Upper lobe of left lung (tissue), 6 donors: ENCODE measurements around the gene PHPT1. TPM values are rescaled to one million over a fixed set of nuclear protein-coding genes. Genes with fewer than 3 reads are reported as not detected.

Source experiments
- ATAC-seq, 2 donors: fragments of 200-7000 bp; cut with Tn5 transposase; one replicate each; pipeline ENCODE4 v1.9.1; 2022; ENCODE audit warnings: mild to moderate bottlenecking in 2 of 2, moderate library complexity in 2 of 2; ENCODE audit not compliant: low FRiP score in 2 of 2
- DNase-seq, 2 donors: peaks; one replicate each; pipeline ENCODE4 v3.0.0-alpha.2; 2019 to 2020
- H3K27ac ChIP-seq, 4 donors: fragments of 200-600 bp; sonication (generic); one replicate each; pipeline ENCODE4 v1.5.1; 2016 to 2019
- H3K27me3 ChIP-seq, 4 donors: fragments of 200-600 bp; sonication (generic); one replicate each; pipeline ENCODE4 v1.5.1; 2017 to 2019
- H3K36me3 ChIP-seq, 4 donors: fragments of 200-600 bp; sonication (generic); one replicate each; pipeline ENCODE4 v1.5.1; 2016 to 2019
- H3K4me1 ChIP-seq, 4 donors: fragments of 200-600 bp; sonication (generic); one replicate each; pipeline ENCODE4 v1.5.1; 2018 to 2019
- H3K4me3 ChIP-seq, 4 donors: fragments of 200-600 bp; sonication (generic); one replicate each; pipeline ENCODE4 v1.5.1; 2017 to 2019; ENCODE audit warnings: mild to moderate bottlenecking in 2 of 4, moderate library complexity in 1 of 4
- H3K9me3 ChIP-seq, 4 donors: fragments of 200-600 bp; sonication (generic); one replicate each; pipeline ENCODE4 v1.5.1; 2018 to 2019
- CTCF ChIP-seq, 6 experiments: fragments of 450-650 bp in 4 of 6; fragments of 200-600 bp in 2 of 6; sonication (generic) in 2 of 6; IDR thresholded peaks; one replicate each; pipeline ENCODE4 v1.5.1; 2016 to 2019; ENCODE audit warnings: antibody characterized with exemption in 6 of 6
- EP300 ChIP-seq, 4 donors: sonication (generic); formaldehyde crosslinking; IDR thresholded peaks; one replicate each; pipeline ENCODE4 v1.5.1; 2017; ENCODE audit warnings: antibody characterized with exemption in 4 of 4, control low read depth in 2 of 4
- POLR2A ChIP-seq, 4 donors: fragments of 450-650 bp; IDR thresholded peaks; one replicate each; pipeline ENCODE4 v1.5.1; 2016 to 2017; ENCODE audit warnings: antibody characterized with exemption in 4 of 4, mild to moderate bottlenecking in 2 of 4
- POLR2AphosphoS5 ChIP-seq, 2 donors: sonication (generic); formaldehyde crosslinking; IDR thresholded peaks; one replicate each; pipeline ENCODE4 v1.5.1; 2017; ENCODE audit warnings: antibody characterized with exemption in 2 of 2
- WGBS, 2 donors: methylation state at CpG; one replicate each; pipeline ENCODE4 v1.1.5; 2017 to 2018; 5-methylcytosine and 5-hydroxymethylcytosine counted together
- small RNA-seq, 4 donors: library from RNA; depleted of rRNA; stranded (forward); fragments of <200 nt; gene quantifications; one replicate each; pipeline ENCODE3, GENCODE V24; 2016
- total RNA-seq, 6 donors: library from RNA; depleted of rRNA in 4 of 6; stranded (reverse); fragments of >200 nt in 4 of 6; gene quantifications; one replicate each; pipeline versions ENCODE4 v1.1.0 to v1.2.1, GENCODE V29; 2016 to 2021
- donor health status: DM: no; HTN: no; CAD: no; lungs with moderate emphysema.
- donor health status: DM: no; HTN: yes; CAD: no; lungs with severe emphysema.

PHPT1 gene
- total RNA-seq, 6 donors from 2014 or later, result 51.3 to 135 (median 64.1) TPM

GRCh38 chr9:136898483-136899100 lies 49.4 kb downstream of the PHPT1 start:
- ATAC-seq, result no peak
- DNase-seq, result peak in 1 of 2 donors; percentile 60
- H3K27ac ChIP-seq, result no peak overlapping the region

GRCh38 chr9:136899196-136899595 lies 50.0 kb downstream of the PHPT1 start:
- H3K4me3 ChIP-seq, result no peak overlapping the region
- ATAC-seq (no peak), DNase-seq (peak in 1 of 2 donors; percentile 48)
- H3K27ac ChIP-seq, result no peak overlapping the region
- H3K36me3 ChIP-seq, result peaks cover 0 to 23% (median 14%) of the 10 kb centered on the region in 4 donors
- H3K4me1 ChIP-seq, result peaks cover 30 to 37% (median 32%) of the 10 kb centered on the region in 4 donors
- H3K27me3 ChIP-seq, result no peaks in the 10 kb centered on the region
- no peaks in the 10 kb centered on the region for H3K9me3 ChIP-seq
- TF ChIP-seq CTCF (IDR thresholded peaks at IDR 0.05) (no peak), EP300 (IDR thresholded peaks at IDR 0.05) (no peak), POLR2A (IDR thresholded peaks at IDR 0.05) (no peak), POLR2AphosphoS5 (IDR thresholded peaks at IDR 0.05) (no peak)
- 74 to 82% methylated on average over 9 of the region's 9 CpGs for WGBS, 2 donors

More at GRCh38 chr9:136898483-136899100, 49.4 kb downstream of the PHPT1 start:
- no peak overlapping the region for H3K4me3 ChIP-seq
- H3K4me1 ChIP-seq, result peaks cover 28 to 34% (median 31%) of the 10 kb centered on the region in 4 donors
- H3K9me3 ChIP-seq, result no peaks in the 10 kb centered on the region
- no peak for TF ChIP-seq POLR2A (IDR thresholded peaks at IDR 0.05)
- no peak for TF ChIP-seq CTCF (IDR thresholded peaks at IDR 0.05)
- no peak for TF ChIP-seq POLR2AphosphoS5 (IDR thresholded peaks at IDR 0.05)
- no peak for TF ChIP-seq EP300 (IDR thresholded peaks at IDR 0.05)
- 93 to 96% methylated on average over 21 of the region's 21 CpGs for WGBS, 2 donors
- H3K27me3 ChIP-seq, result no peaks in the 10 kb centered on the region
- peaks cover 0 to 23% (median 15%) of the 10 kb centered on the region in 4 donors for H3K36me3 ChIP-seq

DNA sequence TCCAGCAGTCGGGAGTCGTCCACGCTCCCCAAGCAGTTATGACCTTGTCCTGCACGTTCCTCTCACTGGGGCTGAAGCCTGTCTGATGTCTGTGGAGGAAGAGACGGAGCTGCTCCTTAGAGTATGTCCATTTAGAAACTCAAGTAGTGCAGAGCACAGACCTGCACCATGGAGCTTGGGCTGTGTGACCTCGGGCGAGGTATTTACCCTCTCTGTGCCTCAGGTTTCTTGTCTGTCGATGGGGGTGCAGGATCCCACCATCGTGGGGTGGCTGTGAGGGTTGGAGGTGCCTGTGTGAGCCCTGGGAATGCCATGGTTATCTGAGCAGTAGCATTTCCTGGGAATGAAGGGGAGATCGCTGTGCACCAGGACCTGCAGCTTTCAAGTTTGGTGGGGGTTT lies 51.3 kb downstream of the PHPT1 start:
- WGBS, 2 donors, result 88 to 91% methylated on average over 4 to 10 of the region's 10 CpGs
- H3K36me3 ChIP-seq, result peaks cover 0 to 23% (median 14%) of the 10 kb centered on the region in 4 donors
- H3K4me1 ChIP-seq, result peaks cover 30 to 37% (median 33%) of the 10 kb centered on the region in 4 donors
- H3K4me3 ChIP-seq, result no peak overlapping the region
- peak overlapping the region; percentile 81 to 90 (median 84) for H3K27ac ChIP-seq
- TF ChIP-seq POLR2AphosphoS5 (IDR thresholded peaks at IDR 0.05), result no peak
- no peak for TF ChIP-seq CTCF (IDR thresholded peaks at IDR 0.05)
- no peak for TF ChIP-seq EP300 (IDR thresholded peaks at IDR 0.05)
- TF ChIP-seq POLR2A (IDR thresholded peaks at IDR 0.05), result no peak
- no peaks in the 10 kb centered on the region for H3K9me3 ChIP-seq
- H3K27me3 ChIP-seq, result no peaks in the 10 kb centered on the region
- DNase-seq (no peak), ATAC-seq (no peak)

Small RNA genes within 50 kb of the gene (small RNA-seq; reads per million reads assigned to genes)
- gene AL355987.2 (0 reads per million in 4 donors), gene MIR4292 (0 reads per million in 4 donors), gene MIR4479 (0 to 0.25 (median 0) reads per million in 4 donors)

Other genes with a start within 250 kb of the PHPT1 start
- gene EGFL7, start 186.5 kb upstream of the PHPT1 start, total RNA-seq, result 100 to 1,000 TPM in 5 of 6 donors, 10 to 100 TPM in 1; 77.9 to 321 (median 165) TPM
- gene AGPAT2, start 162.0 kb upstream of the PHPT1 start, total RNA-seq, result 100 to 1,000 TPM in 5 of 6 donors, 10 to 100 TPM in 1; 70.2 to 242 (median 140) TPM
- gene DIPK1B, start 136.8 kb upstream of the PHPT1 start, total RNA-seq, result 10 to 100 TPM in 5 of 6 donors, 1 to 10 TPM in 1; 9.7 to 24.1 (median 17.0) TPM
- 10 to 100 TPM in 1 of 6 donors, 1 to 10 TPM in 4, under 1 TPM in 1; 0.39 to 17.8 (median 2.2) TPM for gene LCN10, start 106.5 kb upstream of the PHPT1 start, total RNA-seq
- gene LCN6, start 100.9 kb upstream of the PHPT1 start, total RNA-seq, result 10 to 100 TPM in 1 of 6 donors, 1 to 10 TPM in 3, not detected in 2; 2.7 to 35.1 (median 5.5) TPM
- not detected for gene LCN8, start 91.2 kb upstream of the PHPT1 start, total RNA-seq
- gene LCN15, start 84.9 kb upstream of the PHPT1 start, total RNA-seq, result under 1 TPM in 1 of 6 donors, not detected in 5; 0.23 TPM
- gene TMEM141, start 58.1 kb upstream of the PHPT1 start, total RNA-seq, result 100 to 1,000 TPM in 2 of 6 donors, 10 to 100 TPM in 4; 55.5 to 134 (median 80.5) TPM
- 100 to 1,000 TPM in 1 of 6 donors, 10 to 100 TPM in 1, 1 to 10 TPM in 4; 1.9 to 130 (median 6.6) TPM for gene CCDC183, start 53.1 kb upstream of the PHPT1 start, total RNA-seq
- 100 to 1,000 TPM in 2 of 6 donors, 10 to 100 TPM in 4; 47.2 to 128 (median 78.9) TPM for gene RABL6, start 41.5 kb upstream of the PHPT1 start, total RNA-seq
- 1 to 10 TPM; 1.4 to 7.3 (median 3.0) TPM for gene AJM1, start 6.9 kb upstream of the PHPT1 start, total RNA-seq
- gene MAMDC4, start 2.9 kb downstream of the PHPT1 start, total RNA-seq, result 10 to 100 TPM in 3 of 6 donors, 1 to 10 TPM in 3; 2.1 to 18.9 (median 11.0) TPM
- gene EDF1, start 16.9 kb downstream of the PHPT1 start, total RNA-seq, result 100 to 1,000 TPM; 137 to 312 (median 282) TPM
- 10 to 100 TPM; 10.6 to 20.8 (median 13.4) TPM for gene TRAF2, start 37.1 kb downstream of the PHPT1 start, total RNA-seq
- gene FBXW5, start 95.3 kb downstream of the PHPT1 start, total RNA-seq, result 100 to 1,000 TPM in 5 of 6 donors, 10 to 100 TPM in 1; 93.3 to 191 (median 153) TPM
- gene C8G, start 95.8 kb downstream of the PHPT1 start, total RNA-seq, result 1 to 10 TPM in 3 of 6 donors, not detected in 3; 1.8 to 4.4 (median 2.1) TPM
- gene LCN12, start 102.9 kb downstream of the PHPT1 start, total RNA-seq, result 1 to 10 TPM in 4 of 6 donors, under 1 TPM in 1, not detected in 1; 0.89 to 5.2 (median 2.3) TPM
- 100 to 1,000 TPM in 5 of 6 donors, 10 to 100 TPM in 1; 31.7 to 395 (median 246) TPM for gene PTGDS, start 128.1 kb downstream of the PHPT1 start, total RNA-seq
- gene LCNL1, start 133.6 kb downstream of the PHPT1 start, total RNA-seq, result 1 to 10 TPM in 4 of 6 donors, under 1 TPM in 1, not detected in 1; 0.61 to 6.3 (median 1.8) TPM
- 100 to 1,000 TPM in 1 of 6 donors, 10 to 100 TPM in 5; 41.8 to 150 (median 52.8) TPM for gene PAXX, start 143.0 kb downstream of the PHPT1 start, total RNA-seq
- 100 to 1,000 TPM in 2 of 6 donors, 10 to 100 TPM in 4; 41.9 to 132 (median 85.2) TPM for gene CLIC3, start 147.2 kb downstream of the PHPT1 start, total RNA-seq
- gene ABCA2, start 178.8 kb downstream of the PHPT1 start, total RNA-seq, result 10 to 100 TPM; 14.7 to 49.2 (median 29.6) TPM
- gene FUT7, start 182.7 kb downstream of the PHPT1 start, total RNA-seq, result 1 to 10 TPM in 4 of 6 donors, under 1 TPM in 1, not detected in 1; 0.94 to 2.3 (median 2.0) TPM
- 100 to 1,000 TPM in 2 of 6 donors, 10 to 100 TPM in 4; 26.7 to 199 (median 73.2) TPM for gene NPDC1, start 196.8 kb downstream of the PHPT1 start, total RNA-seq
- under 1 TPM in 4 of 6 donors, not detected in 2; 0.34 to 0.98 (median 0.55) TPM for gene ENTPD2, start 204.7 kb downstream of the PHPT1 start, total RNA-seq
- 1 to 10 TPM in 4 of 6 donors, under 1 TPM in 2; 0.69 to 6.8 (median 1.4) TPM for gene SAPCD2, start 221.1 kb downstream of the PHPT1 start, total RNA-seq
- gene UAP1L1, start 228.1 kb downstream of the PHPT1 start, total RNA-seq, result 10 to 100 TPM; 10.5 to 69.1 (median 34.0) TPM
- gene MAN1B1, start 237.6 kb downstream of the PHPT1 start, total RNA-seq, result 10 to 100 TPM; 38.0 to 97.4 (median 54.1) TPM